NCI-H774 (cell line): Measurements from ENCODE around the gene DMD.
"Not testable (repeated sequence)": the region's sequence is repeated elsewhere in the genome, so short reads cannot be mapped to it uniquely, and the experiment has no call there.

ENCODE experiments used
- DNase-seq: peaks from one replicate; lab custom pipeline; 2025; lab: John Stamatoyannopoulos, UW

The DMD gene

DNA sequence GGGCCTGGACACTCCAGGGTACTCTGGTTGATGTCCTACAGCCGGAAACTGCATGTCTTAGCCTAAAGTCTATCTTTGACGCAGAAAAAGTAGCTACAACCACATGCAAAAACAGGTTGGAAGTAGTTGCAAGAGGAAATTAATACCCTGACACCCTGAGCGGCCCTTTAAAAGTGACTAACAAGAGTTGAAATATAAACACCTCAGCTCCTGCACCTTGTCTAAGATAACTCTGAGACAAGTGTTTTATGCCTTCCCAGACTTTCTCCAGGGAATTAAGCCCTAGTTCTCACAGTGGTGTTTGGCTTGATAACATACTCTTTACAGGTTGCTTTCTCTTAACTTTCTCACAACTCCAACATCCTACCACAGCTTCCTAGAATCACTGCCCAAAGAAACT is 943.1 kb downstream of the DMD start:
- no peak for DNase-seq

- no peak for DNase-seq
Observed at GRCh38 chrX:32267796-32268195, 943.6 kb downstream of the DMD start.

GRCh38 chrX:32246675-32247074 is 964.7 kb downstream of the DMD start:
- not testable (repeated sequence) for DNase-seq

GRCh38 chrX:32195611-32196010 is 1015.7 kb downstream of the DMD start:
- no peak for DNase-seq

- no peak for DNase-seq
Observed at GRCh38 chrX:32191316-32191715, 1020.0 kb downstream of the DMD start.

DNA sequence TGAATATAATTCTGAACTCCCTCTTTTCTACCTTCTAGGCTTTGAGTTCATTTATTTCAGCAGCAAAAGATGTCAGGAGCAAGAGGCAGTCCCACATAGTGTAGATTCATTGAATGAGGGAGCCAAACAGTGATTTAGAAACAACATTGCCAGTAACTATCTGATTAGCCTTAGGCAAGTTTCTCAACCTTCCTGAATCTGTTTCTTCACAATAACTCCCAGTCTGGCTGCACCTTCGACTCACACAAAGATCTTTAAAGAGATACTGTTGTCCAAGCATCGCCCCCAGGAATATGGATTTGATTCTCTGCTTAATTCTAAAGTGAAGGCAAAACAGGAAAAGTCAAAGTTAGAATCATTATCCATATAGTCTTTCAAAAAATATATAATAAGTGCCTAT is 1026.2 kb downstream of the DMD start:
- DNase-seq: no peak

- no peak for DNase-seq
Observed at GRCh38 chrX:32183066-32183465, 1028.3 kb downstream of the DMD start.

DNA sequence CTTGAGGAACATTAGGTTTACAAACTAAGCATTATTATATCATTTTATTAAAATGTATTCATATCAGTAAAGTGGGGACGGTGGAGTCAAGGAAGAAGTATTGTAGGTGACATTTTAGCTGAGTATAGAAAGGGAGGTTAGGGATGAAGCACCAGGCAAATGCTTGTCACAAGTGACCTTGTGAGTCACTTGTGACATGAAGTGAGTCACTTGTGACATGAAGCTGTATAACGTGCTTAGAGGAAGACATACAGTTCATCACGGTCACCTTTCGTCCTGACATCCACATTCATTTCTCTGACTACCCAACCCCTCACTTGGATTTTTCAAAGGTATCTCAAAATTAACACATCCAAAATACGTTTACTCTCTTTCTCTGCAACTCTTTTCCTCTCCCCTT is 1034.8 kb downstream of the DMD start:
- DNase-seq: no peak

- no peak for DNase-seq
Observed at GRCh38 chrX:32170481-32170880, 1040.9 kb downstream of the DMD start.

DNA sequence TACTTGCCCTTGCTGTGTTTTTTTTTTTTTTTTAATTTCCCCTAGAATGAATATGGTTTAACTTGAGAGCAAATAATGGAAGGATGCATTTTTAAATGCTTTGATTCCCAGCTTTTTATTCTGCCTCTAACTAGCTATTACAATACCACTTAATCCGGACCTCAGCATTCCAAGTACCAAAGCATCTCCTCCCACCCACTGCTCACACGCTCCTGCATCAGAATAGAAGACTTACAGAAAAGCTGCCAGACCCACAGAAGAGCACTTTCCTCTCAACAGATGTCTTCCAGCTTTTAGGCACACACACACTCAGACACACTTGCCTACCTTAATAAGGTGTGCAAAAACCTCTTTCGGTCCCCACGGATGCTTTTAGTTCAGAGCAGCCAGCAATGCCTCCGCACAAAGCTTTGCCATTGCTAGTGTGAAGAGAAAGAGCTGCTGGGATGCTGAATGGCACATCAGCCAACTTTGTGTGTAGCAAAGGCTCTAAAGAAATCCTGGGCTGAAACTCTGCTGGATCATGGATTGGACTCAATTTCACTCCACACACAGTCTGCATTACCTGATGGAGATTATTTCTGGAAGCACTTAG is 1056.2 kb downstream of the DMD start:
- no peak for DNase-seq

GRCh38 chrX:32153585-32153984 is 1057.8 kb downstream of the DMD start:
- DNase-seq: no peak

DNA sequence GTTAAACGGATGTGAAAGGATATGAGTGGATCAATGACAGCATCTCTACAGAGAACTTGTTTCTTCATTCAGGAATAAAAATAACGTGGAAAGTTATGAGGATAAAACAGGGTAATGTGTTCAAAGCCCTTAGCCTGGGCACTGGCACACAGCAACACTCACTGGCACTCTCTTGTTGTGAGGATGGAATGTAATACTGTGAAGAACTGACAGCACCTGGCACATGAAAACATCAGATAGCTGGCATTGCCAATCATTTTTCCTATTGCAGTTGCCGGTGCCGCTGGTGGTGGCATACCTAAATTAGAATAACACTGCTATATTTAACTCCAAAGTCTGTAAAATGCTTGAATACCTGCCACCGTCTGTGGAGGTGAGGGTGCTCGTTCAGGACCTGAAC is 1061.2 kb downstream of the DMD start:
- DNase-seq: no peak

DNA sequence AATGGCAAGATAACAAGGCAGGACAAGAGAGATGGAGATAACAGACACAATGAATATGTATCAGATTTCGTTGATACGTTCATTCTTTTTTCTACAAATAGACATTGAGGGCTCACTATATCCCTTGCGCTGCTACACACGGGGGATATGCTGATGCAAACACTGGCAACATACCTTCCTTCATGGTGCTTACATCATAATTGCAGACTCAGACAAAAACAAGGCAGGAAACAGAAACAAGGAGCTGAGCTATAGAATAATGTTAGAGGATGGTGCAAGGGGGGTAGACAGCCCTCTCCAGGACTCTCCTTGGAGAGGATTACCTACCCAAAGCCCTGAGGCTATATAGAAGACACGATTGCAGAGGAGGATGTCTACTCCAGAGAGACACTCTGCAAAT is 1069.5 kb downstream of the DMD start:
- DNase-seq: no peak

DNA sequence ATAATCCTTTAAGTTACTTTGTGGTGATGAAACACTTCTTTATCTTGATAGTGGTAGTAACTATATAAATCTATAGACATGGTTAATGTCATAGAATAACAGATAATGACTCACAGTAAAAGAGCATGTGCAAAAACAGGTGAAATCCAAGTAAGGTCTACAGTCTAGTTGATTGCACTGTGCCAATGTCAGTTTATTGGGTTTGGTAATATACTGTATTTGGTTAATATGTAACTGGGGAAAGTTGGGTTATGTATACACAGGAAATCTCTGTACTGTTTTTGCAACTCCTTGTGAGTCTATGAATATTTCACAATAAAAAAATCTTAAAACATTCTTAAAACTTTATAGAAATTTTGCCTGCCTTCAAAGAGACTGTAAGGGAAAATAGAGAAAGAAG is 1071.9 kb downstream of the DMD start:
- DNase-seq: no peak

- no peak for DNase-seq
Observed at GRCh38 chrX:32137525-32137924, 1073.8 kb downstream of the DMD start.

- no peak for DNase-seq
Observed at GRCh38 chrX:32126997-32127396, 1084.4 kb downstream of the DMD start.

DNA sequence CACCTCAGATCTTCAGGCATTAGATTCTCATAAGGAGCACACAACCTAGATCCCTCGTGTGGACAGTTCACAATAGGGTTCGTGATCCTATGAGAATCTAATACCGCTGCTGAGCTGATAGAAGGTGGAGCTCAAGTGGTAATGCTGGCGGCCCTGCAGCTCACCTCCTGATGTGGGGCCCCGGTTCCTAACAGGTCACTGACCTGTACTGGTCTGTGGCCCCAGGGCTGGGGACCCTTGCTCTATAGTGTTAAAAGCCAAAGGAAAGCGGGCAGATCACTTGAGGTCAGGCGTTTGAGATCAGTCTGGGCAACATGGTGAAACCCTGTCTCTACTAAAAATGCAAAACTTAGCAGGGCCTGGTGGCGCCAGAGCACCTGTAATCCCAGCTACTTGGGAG is 1092.5 kb downstream of the DMD start:
- no peak for DNase-seq

DNA sequence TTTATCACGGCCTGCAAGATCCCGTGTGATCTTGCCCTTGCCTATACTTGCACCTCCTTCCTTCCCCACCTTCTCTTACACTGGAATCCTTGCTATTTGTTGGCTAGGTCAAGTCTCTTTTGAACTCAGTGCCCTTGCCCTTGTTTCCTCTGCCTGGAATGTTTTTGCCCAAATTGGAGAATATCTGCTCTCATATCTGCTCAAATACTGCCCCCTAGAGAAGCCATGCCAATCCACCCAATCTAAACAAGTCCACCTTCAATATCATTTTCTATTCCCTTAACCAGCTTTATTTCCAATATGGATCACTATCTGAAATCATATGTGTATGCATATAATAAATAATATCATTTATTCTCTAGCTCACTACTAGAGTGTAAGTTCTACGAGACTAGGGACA is 1095.3 kb downstream of the DMD start:
- DNase-seq: no peak

GRCh38 chrX:32087663-32088062 is 1123.7 kb downstream of the DMD start:
- no peak for DNase-seq

GRCh38 chrX:32084757-32085156 is 1126.6 kb downstream of the DMD start:
- no peak for DNase-seq

GRCh38 chrX:32048285-32048684 is 1163.1 kb downstream of the DMD start:
- DNase-seq: no peak

DNA sequence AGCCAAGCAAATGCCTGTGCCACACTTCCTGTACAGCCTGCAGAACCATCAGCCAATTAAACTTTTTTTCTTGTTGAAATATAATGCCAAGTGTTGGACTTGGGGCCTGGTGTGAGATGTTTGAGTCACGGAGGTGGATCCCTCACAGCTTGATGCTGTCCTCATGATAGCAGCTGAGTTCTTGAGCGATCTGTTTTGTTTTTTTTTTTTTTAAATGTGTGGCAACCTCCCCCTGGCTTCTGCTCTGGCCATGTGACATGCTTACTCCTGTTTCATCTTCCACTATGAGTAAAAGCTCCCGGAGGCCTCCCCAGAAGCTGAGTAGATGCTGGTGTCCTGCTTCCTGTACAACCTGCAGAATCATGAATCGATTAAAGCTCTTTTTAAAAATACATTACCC is 1166.2 kb downstream of the DMD start:
- no peak for DNase-seq

- no peak for DNase-seq
Observed at GRCh38 chrX:32041181-32041580, 1170.2 kb downstream of the DMD start.

GRCh38 chrX:32026772-32027171 is 1184.6 kb downstream of the DMD start:
- DNase-seq: no peak

DNA sequence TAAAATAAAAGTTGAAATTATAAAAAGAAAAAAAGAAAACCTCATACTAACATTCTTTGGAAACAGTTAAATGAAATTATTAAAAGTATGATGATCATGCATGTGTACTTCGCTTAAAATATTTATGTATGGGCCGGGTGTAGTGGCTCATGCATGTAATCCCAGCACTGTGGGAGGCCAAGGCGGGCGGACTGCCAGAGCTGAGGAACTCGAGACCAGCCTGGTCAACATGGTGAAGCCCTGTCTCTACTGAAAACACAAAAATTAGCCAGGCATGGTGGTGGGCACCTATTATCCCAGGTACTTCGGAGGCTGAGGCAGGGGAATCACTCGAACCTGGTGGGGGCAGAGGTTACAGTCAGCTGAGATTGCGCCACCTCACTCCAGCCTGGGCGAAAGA is 1187.3 kb downstream of the DMD start:
- DNase-seq: no peak
